Epithelial cell of esophagus (primary cell): Measurements from ENCODE around the gene LAPTM5.

Experiments
- DNase-seq: peaks from one replicate; pipeline ENCODE4 v3.0.0; 2010; ENCODE audit warnings: low read depth
- H3K4me3 ChIP-seq: 2 replicates; pipeline ENCODE4 v1.5.1; 2011; ENCODE audit warnings: mild to moderate bottlenecking, low read length, control low read depth
- TF ChIP-seq, protein P1 (sequence below): IDR thresholded peaks from 2 replicates; pipeline ENCODE4 v1.5.1; 2011; ENCODE audit warnings: low read depth, mild to moderate bottlenecking, low read length, control low read depth, inconsistent platforms; ENCODE audit not compliant: insufficient read depth; ENCODE audit errors: missing control alignments

LAPTM5 gene

DNA sequence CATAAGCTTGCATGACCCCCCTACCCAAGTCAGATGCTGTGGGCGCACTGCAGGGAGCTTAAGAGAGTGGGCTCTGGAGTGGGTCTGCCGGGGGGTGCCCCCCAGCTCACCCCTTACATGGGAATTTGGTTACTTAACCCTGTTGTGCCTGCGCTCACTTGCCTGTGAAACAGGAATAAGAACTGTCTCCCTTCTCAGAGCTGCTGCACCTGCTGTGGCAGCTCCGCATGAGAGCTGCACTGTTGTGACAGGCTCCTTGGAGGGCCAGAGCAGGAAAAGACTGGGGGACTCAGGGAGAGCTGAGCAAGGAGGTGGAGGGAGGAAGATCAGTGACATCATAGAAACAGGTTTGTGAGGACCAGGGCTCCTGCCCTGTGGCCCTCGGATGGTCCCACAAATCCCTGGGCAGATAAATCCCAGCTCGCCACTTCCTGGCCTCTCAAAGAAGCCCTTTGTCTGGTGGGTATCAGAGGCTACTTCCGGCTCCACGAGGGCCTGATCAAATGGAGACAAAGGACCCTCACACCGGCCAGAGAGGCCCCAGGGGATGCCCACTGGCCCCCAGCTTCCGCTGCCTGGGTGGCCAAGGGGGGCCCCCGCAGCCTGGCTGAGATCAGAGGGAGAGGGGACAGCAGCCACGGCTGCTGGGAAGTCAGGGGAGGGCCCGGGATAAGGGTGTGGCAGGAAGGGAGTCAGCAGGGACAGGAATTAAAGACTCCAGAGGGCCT, 28.9 kb upstream of the LAPTM5 start:
- DNase-seq, result no peak
- H3K4me3 ChIP-seq, result no peak overlapping the region
- TF ChIP-seq, protein P1, sequence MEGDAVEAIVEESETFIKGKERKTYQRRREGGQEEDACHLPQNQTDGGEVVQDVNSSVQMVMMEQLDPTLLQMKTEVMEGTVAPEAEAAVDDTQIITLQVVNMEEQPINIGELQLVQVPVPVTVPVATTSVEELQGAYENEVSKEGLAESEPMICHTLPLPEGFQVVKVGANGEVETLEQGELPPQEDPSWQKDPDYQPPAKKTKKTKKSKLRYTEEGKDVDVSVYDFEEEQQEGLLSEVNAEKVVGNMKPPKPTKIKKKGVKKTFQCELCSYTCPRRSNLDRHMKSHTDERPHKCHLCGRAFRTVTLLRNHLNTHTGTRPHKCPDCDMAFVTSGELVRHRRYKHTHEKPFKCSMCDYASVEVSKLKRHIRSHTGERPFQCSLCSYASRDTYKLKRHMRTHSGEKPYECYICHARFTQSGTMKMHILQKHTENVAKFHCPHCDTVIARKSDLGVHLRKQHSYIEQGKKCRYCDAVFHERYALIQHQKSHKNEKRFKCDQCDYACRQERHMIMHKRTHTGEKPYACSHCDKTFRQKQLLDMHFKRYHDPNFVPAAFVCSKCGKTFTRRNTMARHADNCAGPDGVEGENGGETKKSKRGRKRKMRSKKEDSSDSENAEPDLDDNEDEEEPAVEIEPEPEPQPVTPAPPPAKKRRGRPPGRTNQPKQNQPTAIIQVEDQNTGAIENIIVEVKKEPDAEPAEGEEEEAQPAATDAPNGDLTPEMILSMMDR, result no peak

DNA sequence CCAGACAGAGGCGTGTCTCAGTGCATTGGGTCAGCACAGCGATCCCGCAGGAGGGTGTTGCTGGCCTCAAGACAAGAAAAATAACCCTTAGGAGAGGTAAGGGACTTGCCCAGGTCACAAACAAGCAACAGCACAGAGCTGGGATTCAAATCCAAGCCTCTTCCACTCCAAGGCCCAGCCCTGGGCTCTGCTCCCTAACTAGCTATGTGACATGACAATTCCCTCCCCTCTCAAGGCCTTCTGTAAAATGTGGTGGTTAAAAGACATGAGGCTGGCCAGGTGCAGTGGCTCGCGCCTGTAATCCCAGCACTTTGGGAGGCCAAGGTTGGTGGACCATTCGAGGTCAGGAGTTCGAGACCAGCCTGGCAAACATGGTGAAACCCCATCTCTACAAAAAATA, 28.1 kb upstream of the LAPTM5 start:
- DNase-seq, result no peak
- no peak overlapping the region for H3K4me3 ChIP-seq
- TF ChIP-seq, protein P1, result no peak

DNA sequence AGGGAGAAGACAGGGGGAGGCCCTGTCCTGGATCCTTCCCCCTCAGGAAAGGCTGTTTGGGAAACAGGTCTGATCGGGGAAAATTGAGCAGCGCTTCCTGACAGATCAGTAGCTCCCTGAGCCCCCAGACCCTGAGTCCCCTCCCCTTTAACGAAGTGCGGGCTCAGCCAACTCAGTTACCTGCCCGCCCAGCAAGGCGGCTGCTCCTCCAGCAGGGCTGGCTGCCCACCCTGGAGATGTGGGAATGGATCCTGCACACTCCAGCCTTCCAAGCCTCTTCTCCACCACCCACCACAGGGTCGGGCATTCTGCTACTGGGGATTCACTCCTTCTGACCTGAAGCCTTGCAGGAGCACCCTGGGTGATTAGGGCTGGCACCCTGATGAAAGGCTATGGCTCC, 27.6 kb upstream of the LAPTM5 start:
- TF ChIP-seq, protein P1, result no peak
- no peak overlapping the region for H3K4me3 ChIP-seq
- no peak for DNase-seq

DNA sequence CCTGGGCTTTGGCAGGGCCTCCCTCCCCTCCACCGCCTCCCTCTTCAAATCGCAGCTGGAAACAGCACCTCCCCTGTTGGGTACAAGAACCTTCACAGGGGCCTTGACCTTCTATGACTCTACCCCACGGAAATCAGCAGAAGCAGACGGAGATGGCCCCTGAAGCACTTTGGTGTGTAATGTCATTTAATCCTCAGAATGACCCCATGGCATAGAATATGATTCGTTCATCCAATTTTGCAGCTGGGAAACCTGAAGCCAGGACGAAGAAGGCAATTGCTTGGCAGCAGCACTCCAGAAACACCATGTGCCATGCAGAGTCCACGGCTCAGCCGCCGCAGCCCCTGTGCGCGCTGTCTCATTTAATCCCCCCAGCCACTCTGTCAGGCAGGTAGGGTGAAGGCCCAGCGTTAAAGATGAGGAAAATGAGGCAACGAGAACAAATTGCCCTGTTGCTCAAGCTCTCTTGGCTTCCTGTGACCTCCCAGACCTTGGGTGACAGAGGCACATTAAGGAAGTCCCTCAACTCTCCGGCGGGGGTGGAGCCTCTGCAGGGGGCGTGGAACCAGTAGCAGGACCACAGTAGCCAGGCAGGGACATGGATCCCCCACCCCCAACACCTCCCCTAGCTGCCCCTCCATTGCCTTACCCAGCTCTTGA, 25.8 kb upstream of the LAPTM5 start:
- H3K4me3 ChIP-seq, result no peak overlapping the region
- DNase-seq, result no peak
- TF ChIP-seq, protein P1, result no peak

DNA sequence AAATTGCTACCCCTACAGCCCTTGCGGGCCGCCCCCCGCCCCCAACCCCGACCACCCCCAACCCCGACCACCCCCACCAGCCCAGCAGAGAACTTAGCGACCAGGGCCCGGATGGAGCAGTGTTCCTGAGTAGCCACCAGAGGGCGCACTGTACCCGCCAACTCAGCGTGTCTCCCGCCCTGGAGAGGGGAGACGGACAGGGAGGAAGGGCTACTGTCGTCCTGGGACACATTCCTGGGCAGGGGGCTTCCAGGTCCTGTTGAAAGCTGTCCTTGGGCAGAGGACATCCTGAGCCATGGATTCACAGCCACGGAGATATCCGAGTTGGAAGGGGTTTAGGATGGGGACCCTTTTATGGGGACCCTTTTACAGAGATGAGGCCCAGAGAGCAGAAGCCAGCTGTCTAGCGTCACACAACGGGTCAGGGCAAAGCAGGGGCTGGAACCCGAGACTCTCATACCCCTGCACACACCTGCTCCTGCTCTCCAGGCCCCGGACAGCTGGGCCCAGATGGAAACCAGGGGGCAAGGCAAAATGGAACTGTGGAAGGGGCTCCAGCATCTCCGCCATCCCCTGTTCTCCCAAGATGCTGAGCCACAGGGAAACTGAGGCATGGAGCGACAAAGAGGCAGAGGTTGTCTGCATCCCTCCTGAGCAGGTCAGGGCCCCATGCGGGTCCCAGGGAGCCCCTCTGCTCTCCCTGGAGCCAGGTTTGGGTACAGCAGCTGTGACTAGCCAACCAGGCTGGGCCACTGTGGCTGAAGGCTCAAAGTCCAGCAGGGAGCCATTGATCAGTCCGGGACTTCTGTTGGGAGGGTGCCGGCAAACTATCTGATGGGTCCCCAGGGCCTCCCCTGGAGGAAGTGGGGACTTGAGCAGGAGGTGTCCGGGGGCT, 25.0 kb upstream of the LAPTM5 start:
- TF ChIP-seq, protein P1, result peak; percentile 87
- peak; percentile 60 for DNase-seq
- H3K4me3 ChIP-seq, result no peak overlapping the region

DNA sequence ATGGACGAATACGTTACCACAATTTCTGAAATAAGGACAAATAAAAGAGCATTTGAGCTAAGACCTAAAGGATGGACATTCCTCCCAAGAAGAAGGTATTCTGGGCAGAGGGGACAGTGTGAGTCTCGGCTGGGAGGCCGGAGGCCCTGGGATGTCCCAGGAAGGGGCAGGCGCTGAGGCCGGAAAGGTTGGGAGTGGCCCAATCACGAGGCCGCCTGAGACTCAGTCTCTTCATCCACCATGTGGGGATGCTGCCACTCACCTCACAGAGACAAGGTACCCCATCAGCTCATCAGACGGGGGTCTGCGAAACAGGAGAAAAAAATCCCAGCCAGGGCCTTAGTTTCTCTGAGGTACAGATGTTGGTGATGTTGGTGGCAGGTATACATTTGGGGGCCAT, 24.3 kb upstream of the LAPTM5 start:
- TF ChIP-seq, protein P1, result no peak
- no peak overlapping the region for H3K4me3 ChIP-seq
- no peak for DNase-seq
